Measurements from ENCODE around the gene IQGAP3. TPM values are rescaled to one million over a fixed set of nuclear protein-coding genes. Genes with fewer than 3 reads are reported as not detected.

Gene IQGAP3
- total and polyA plus RNA-seq, 2 donors (not counting 1 experiment from before 2014, with no cell fraction given), result 2.7 to 16.0 TPM

DNA sequence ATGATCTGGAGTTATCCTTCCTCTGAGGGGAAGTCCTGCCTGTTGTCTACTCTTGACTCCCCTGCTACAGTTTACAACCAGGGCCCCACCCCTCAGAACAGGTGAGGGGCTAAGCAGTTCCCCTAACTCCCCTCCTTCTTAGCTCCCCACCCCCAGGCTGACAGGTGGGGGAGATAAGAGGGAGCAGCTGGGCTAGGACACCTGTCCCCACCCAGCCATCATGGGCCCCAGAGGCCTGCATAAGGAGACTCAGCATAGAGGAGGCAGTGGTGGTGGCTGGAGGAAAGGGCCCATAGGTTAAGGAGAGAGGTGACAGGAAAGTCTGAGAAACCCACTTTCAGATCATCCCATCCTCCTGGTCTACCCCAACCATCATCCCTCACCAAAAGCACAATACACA lies 78.6 kb downstream of the IQGAP3 start:
- TF ChIP-seq EZH2 (IDR thresholded peaks at IDR 0.05; ENCODE audit: low read length, missing control alignments), result no peak
- TF ChIP-seq, protein P1, sequence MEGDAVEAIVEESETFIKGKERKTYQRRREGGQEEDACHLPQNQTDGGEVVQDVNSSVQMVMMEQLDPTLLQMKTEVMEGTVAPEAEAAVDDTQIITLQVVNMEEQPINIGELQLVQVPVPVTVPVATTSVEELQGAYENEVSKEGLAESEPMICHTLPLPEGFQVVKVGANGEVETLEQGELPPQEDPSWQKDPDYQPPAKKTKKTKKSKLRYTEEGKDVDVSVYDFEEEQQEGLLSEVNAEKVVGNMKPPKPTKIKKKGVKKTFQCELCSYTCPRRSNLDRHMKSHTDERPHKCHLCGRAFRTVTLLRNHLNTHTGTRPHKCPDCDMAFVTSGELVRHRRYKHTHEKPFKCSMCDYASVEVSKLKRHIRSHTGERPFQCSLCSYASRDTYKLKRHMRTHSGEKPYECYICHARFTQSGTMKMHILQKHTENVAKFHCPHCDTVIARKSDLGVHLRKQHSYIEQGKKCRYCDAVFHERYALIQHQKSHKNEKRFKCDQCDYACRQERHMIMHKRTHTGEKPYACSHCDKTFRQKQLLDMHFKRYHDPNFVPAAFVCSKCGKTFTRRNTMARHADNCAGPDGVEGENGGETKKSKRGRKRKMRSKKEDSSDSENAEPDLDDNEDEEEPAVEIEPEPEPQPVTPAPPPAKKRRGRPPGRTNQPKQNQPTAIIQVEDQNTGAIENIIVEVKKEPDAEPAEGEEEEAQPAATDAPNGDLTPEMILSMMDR (conservative IDR thresholded peaks at IDR 0.05 in 1 of 2, IDR thresholded peaks at IDR 0.05 in 1 of 2; ENCODE audit: low read depth in 1 of 2, low read length in 2 of 2), result no peak

DNA sequence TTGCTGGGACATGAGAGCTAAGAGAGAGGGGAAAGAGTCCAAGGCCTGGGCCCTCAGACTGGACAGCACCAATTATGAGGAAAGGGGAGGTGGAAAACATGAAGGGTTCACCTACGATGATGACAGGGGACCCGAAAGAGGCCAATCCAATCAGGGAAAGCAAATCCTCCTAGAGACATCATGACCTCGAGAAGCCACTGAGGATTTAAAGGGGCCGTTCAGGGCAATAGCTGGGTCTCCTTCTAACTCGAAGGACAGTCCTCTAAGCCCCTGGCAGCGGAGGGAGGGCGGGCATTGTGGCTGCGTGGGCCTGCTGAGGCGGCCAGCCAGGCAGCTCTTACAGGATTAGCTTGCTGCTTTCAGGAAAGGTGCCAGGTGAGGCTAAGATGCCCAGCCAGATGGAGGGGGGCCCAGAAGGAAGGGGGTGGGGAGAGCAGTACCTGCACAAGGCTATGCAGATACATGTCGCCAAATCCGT lies 79.2 kb downstream of the IQGAP3 start:
- Histone ChIP-seq H3K4me2 (ENCODE audit: extremely low read depth, insufficient read depth, low read length) (no peak overlapping the region), H3K9me3 (ENCODE audit: control insufficient read depth, insufficient read depth, low read depth, low read length) (no peaks in the 10 kb centered on the region), H4K20me1 (ENCODE audit: control insufficient read depth, extremely low read depth, insufficient read depth, low read length) (peaks cover 5% of the 10 kb centered on the region), H3K4me1 (ENCODE audit: control insufficient read depth, extremely low read depth, insufficient read depth, low read length) (peaks cover 63% of the 10 kb centered on the region), H3K36me3 (ENCODE audit: control insufficient read depth, insufficient read depth, low read length) (peaks cover 4% of the 10 kb centered on the region), H3K9ac (ENCODE audit: insufficient read depth, low read length) (no peak overlapping the region), H3K79me2 (ENCODE audit: control insufficient read depth, insufficient read depth, low read length) (peaks cover 96% of the 10 kb centered on the region), H2AFZ (ENCODE audit: low read length) (no peak overlapping the region), H3K4me3 (replicated peaks in 1 of 4; ENCODE audit: control extremely low read depth in 1 of 4, insufficient read depth in 1 of 4, low read depth in 3 of 4, low read length in 4 of 4) (no peak overlapping the region), H3K27ac (ENCODE audit: insufficient read depth, low read length) (no peak overlapping the region), H3K27me3 (ENCODE audit: control insufficient read depth, insufficient read depth, low read length) (no peaks in the 10 kb centered on the region)
- DNase-seq (ENCODE audit: low read depth in 2 of 2), result no peak
- TF ChIP-seq, protein P1 (conservative IDR thresholded peaks at IDR 0.05 in 1 of 2, IDR thresholded peaks at IDR 0.05 in 1 of 2; ENCODE audit: low read depth in 1 of 2, low read length in 2 of 2), result no peak
- no peak for TF ChIP-seq EZH2 (IDR thresholded peaks at IDR 0.05; ENCODE audit: low read length, missing control alignments)

More for the DNA sequence above, 78.6 kb downstream of the IQGAP3 start:
- Histone ChIP-seq H3K4me1 (ENCODE audit: control insufficient read depth, extremely low read depth, insufficient read depth, low read length) (peaks cover 66% of the 10 kb centered on the region), H3K79me2 (ENCODE audit: control insufficient read depth, insufficient read depth, low read length) (peaks cover 96% of the 10 kb centered on the region), H4K20me1 (ENCODE audit: control insufficient read depth, extremely low read depth, insufficient read depth, low read length) (peaks cover 5% of the 10 kb centered on the region), H3K9ac (ENCODE audit: insufficient read depth, low read length) (no peak overlapping the region), H3K27me3 (ENCODE audit: control insufficient read depth, insufficient read depth, low read length) (no peaks in the 10 kb centered on the region), H3K4me2 (ENCODE audit: extremely low read depth, insufficient read depth, low read length) (no peak overlapping the region), H3K9me3 (ENCODE audit: control insufficient read depth, insufficient read depth, low read depth, low read length) (no peaks in the 10 kb centered on the region), H2AFZ (ENCODE audit: low read length) (no peak overlapping the region), H3K36me3 (ENCODE audit: control insufficient read depth, insufficient read depth, low read length) (peaks cover 4% of the 10 kb centered on the region), H3K27ac (ENCODE audit: insufficient read depth, low read length) (no peak overlapping the region), H3K4me3 (replicated peaks in 1 of 4; ENCODE audit: control extremely low read depth in 1 of 4, insufficient read depth in 1 of 4, low read depth in 3 of 4, low read length in 4 of 4) (no peak overlapping the region)
- no peak for DNase-seq (ENCODE audit: low read depth in 2 of 2)

DNA sequence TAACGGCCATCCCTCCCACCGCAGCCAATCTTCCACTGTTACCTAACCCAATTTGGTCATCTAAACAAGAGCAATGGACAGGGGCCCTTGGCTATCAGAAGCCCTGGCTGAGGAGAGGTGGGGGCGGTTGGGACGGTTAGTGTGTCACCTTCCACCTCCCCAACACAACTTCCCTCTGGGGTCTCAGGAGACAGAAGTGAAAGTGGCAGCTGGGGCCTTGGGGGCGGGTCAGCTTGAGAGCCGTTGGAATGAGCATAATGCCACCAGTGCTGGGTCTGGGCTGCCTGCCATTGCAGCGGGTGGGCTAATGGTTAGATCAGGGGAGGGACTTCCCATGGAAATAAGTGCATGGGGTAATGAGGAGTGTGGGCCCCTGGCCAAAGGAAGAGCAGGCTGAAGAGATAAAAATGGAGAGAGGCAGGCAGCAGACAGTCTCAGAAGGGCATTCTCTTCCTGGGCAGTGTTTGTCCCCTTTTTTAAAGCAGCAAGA lies 79.7 kb downstream of the IQGAP3 start:
- H3K36me3 ChIP-seq (ENCODE audit: control insufficient read depth, insufficient read depth, low read length), result peaks cover 4% of the 10 kb centered on the region
- H3K4me2 ChIP-seq (ENCODE audit: extremely low read depth, insufficient read depth, low read length), result peak overlapping the region; percentile 3
- H3K4me3 ChIP-seq (replicated peaks in 1 of 4; ENCODE audit: control extremely low read depth in 1 of 4, insufficient read depth in 1 of 4, low read depth in 3 of 4, low read length in 4 of 4), result no peak overlapping the region
- H3K79me2 ChIP-seq (ENCODE audit: control insufficient read depth, insufficient read depth, low read length), result peaks cover 95% of the 10 kb centered on the region
- TF ChIP-seq, protein P1 (conservative IDR thresholded peaks at IDR 0.05 in 1 of 2, IDR thresholded peaks at IDR 0.05 in 1 of 2; ENCODE audit: low read depth in 1 of 2, low read length in 2 of 2), result no peak
- TF ChIP-seq EZH2 (IDR thresholded peaks at IDR 0.05; ENCODE audit: low read length, missing control alignments), result no peak
- H2AFZ ChIP-seq (ENCODE audit: low read length), result no peak overlapping the region
- H4K20me1 ChIP-seq (ENCODE audit: control insufficient read depth, extremely low read depth, insufficient read depth, low read length), result peaks cover 5% of the 10 kb centered on the region
- no peak overlapping the region for H3K9ac ChIP-seq (ENCODE audit: insufficient read depth, low read length)
- DNase-seq (ENCODE audit: low read depth in 2 of 2), result no peak
- no peaks in the 10 kb centered on the region for H3K27me3 ChIP-seq (ENCODE audit: control insufficient read depth, insufficient read depth, low read length)
- no peaks in the 10 kb centered on the region for H3K9me3 ChIP-seq (ENCODE audit: control insufficient read depth, insufficient read depth, low read depth, low read length)
- H3K4me1 ChIP-seq (ENCODE audit: control insufficient read depth, extremely low read depth, insufficient read depth, low read length), result peaks cover 60% of the 10 kb centered on the region
- H3K27ac ChIP-seq (ENCODE audit: insufficient read depth, low read length), result no peak overlapping the region
